T47D (cell line): ENCODE results near the gene CNTNAP1.
"Not testable (repeated sequence)": the region's sequence is repeated elsewhere in the genome, so short reads cannot be mapped to it uniquely, and the experiment has no call there.

Source experiments
- DNase-seq, 2 experiments: peaks; one replicate each; pipeline versions ENCODE4 v3.0.0 to v3.0.0-alpha.2; 2011 to 2012; ENCODE audit warnings: low read depth in 1 of 2, low spot score in 1 of 2
- JUND ChIP-seq: IDR thresholded peaks from 2 replicates; pipeline ENCODE4 v1.6.1; 2012; ENCODE audit warnings: low read depth
- in situ Hi-C: cut with HindIII; loops from 2 replicates; pipeline ENCODE4 v1.10.0; 2016; ENCODE audit warnings: low sequenced_read_pairs, low pct_unique_long_range_greater_than_20kb

The CNTNAP1 gene

GRCh38 chr17:42681976-42682721, at the start of gene CNTNAP1:
CNTNAP1 (plus strand) TSS chr17:42682531; CDS start chr17:42682830, 299 bp downstream.
- no peak for TF ChIP-seq JUND
- peak; percentile 57 to 85 for DNase-seq
- in situ Hi-C loops: no loop called here

- no peak for DNase-seq
- TF ChIP-seq JUND: no peak
- in situ Hi-C loops: no loop called here
These were observed 49.3 kb upstream of the CNTNAP1 start for GRCh38 chr17:42632949-42633444.

- in situ Hi-C loops: no loop called here
- no peak for TF ChIP-seq JUND
- DNase-seq: peak in 1 of 2 experiments; percentile 39
These were observed 42.7 kb upstream of the CNTNAP1 start for GRCh38 chr17:42639525-42640113.

- TF ChIP-seq JUND: no peak
- in situ Hi-C loops: no loop called here
- no peak for DNase-seq
These were observed 42.2 kb upstream of the CNTNAP1 start for GRCh38 chr17:42640121-42640520.

GRCh38 chr17:42642336-42642735, 40.0 kb upstream of the CNTNAP1 start:
- TF ChIP-seq JUND: no peak
- in situ Hi-C loops: no loop called here
- DNase-seq: no peak

- no peak for TF ChIP-seq JUND
- no peak for DNase-seq
- in situ Hi-C loops: no loop called here
These were observed 34.6 kb upstream of the CNTNAP1 start for GRCh38 chr17:42647778-42648177.

GRCh38 chr17:42651392-42651791, 30.9 kb upstream of the CNTNAP1 start:
- DNase-seq: no peak
- in situ Hi-C loops: no loop called here
- no peak for TF ChIP-seq JUND

GRCh38 chr17:42653179-42654124, 28.9 kb upstream of the CNTNAP1 start:
- TF ChIP-seq JUND: no peak
- in situ Hi-C loops: no loop called here
- no peak for DNase-seq

- no peak for TF ChIP-seq JUND
- in situ Hi-C loops: no loop called here
- DNase-seq: no peak
These were observed 26.8 kb upstream of the CNTNAP1 start for GRCh38 chr17:42655528-42655927.

GRCh38 chr17:42657824-42658588, 24.3 kb upstream of the CNTNAP1 start:
- in situ Hi-C loops: no loop called here
- DNase-seq: no peak
- TF ChIP-seq JUND: no peak

- in situ Hi-C loops: no loop called here
- peak; percentile 96 to 97 for DNase-seq
- TF ChIP-seq JUND: no peak
These were observed 23.0 kb upstream of the CNTNAP1 start, which contains the start of gene TUBG2 for GRCh38 chr17:42659079-42659931. TUBG2 (plus strand) TSS chr17:42659284; CDS start chr17:42659504, 220 bp downstream.

- DNase-seq, in situ Hi-C loops: not testable (repeated sequence)
These were observed 22.4 kb upstream of the CNTNAP1 start for GRCh38 chr17:42659932-42660274.
